Left lung (tissue), 10 donors: Measurements from ENCODE around the gene PVRIG. TPM values are rescaled to one million over a fixed set of nuclear protein-coding genes. Genes with fewer than 3 reads are reported as not detected.

Experiments
- ATAC-seq: fragments of 200-7000 bp; cut with Tn5 transposase; one replicate; pipeline ENCODE4 v1.9.1; 2020; ENCODE audit warnings: moderate library complexity
- DNase-seq, 4 donors: peaks; one replicate each; pipeline ENCODE4 v3.0.0-alpha.2; 2013 to 2020
- H3K27ac ChIP-seq, 2 donors: fragments of 200-600 bp; sonication (generic) in 1 of 2; one replicate each; pipeline versions ENCODE4 v1.5.0 to v1.8.0; 2020 to 2021
- H3K27me3 ChIP-seq, 2 donors: fragments of 200-600 bp; sonication (generic) in 1 of 2; one replicate each; pipeline versions ENCODE4 v1.5.0 to v1.8.0; 2020 to 2021
- H3K36me3 ChIP-seq, 2 donors: fragments of 200-600 bp; sonication (generic) in 1 of 2; one replicate each; pipeline versions ENCODE4 v1.5.0 to v1.8.0; 2020 to 2021
- H3K4me1 ChIP-seq, 2 donors: fragments of 200-600 bp; one replicate each; pipeline ENCODE4 v1.8.0; 2021
- H3K4me3 ChIP-seq, 2 donors: fragments of 200-600 bp; sonication (generic) in 1 of 2; one replicate each; pipeline versions ENCODE4 v1.5.0 to v1.8.0; 2020 to 2021; ENCODE audit warnings: mild to moderate bottlenecking in 1 of 2
- H3K9me3 ChIP-seq, 2 donors: fragments of 200-600 bp; sonication (generic) in 1 of 2; one replicate each; pipeline versions ENCODE4 v1.5.0 to v1.8.0; 2020 to 2021
- intact Hi-C, 2 donors: fragments of 100-400 bp; cut with DNase I; formaldehyde crosslinking; loops; one replicate each; pipeline versions ENCODE4 v1.11.2 to v1.14.2; 2022
- polyA plus RNA-seq, 6 donors: library from polyadenylated mRNA; unstranded; fragments of 120-200 nt; gene quantifications; one replicate each; pipeline ENCODE4 v1.2.1, GENCODE V29; 2013; ENCODE audit not compliant: insufficient read length in 6 of 6
- total RNA-seq, 2 donors: library from RNA; stranded (reverse); fragmentation: NEBNext Ultra II Directional; extraction: Animal tissue kit (Norgen Biotek cat#: 25700); gene quantifications; one replicate each; pipeline ENCODE4 v1.2.1, GENCODE V29; 2021
- TF ChIP-seq, protein P1 (sequence below), 2 donors: fragments of 200-600 bp; sonication (generic) in 1 of 2; IDR thresholded peaks; one replicate each; pipeline versions ENCODE4 v1.5.0 to v1.8.0; 2021; ENCODE audit warnings: antibody characterized with exemption in 2 of 2
- donor health status: DM: no; HTN: yes; CAD: no.
- donor health status: DM: no; HTN: no; CAD: no.

The PVRIG gene
- total and polyA plus RNA-seq, 8 donors = 0.41 to 9.1 (median 7.2) TPM

DNA sequence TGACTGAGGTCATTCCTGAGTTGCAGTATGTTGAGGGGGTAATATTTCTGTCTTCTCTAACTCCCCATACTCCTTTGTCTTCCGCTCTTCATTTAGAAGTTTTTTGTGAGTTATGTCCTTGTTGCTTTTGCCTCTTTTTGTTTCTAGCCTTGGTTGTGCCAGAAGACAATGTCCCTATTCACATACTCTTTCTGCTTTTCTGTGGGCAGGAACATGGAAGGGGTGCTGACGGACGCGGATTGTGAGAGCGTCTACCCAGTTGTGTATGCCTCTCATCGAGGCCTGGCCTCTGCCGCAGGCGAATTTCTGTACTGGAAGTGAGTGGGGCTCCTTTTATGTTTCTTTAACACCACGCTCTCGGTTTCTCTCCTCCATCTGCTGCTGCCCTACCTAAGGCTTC, 21.5 kb upstream of the PVRIG start:
- Histone ChIP-seq H3K27me3 (no peaks in the 10 kb centered on the region), H3K27ac (no peak overlapping the region), H3K4me3 (no peak overlapping the region), H3K9me3 (no peaks in the 10 kb centered on the region), H3K36me3 (no peaks in the 10 kb centered on the region), H3K4me1 (no peaks in the 10 kb centered on the region)
- ATAC-seq (no peak), DNase-seq (no peak)
- intact Hi-C loops = no loop called here
- TF ChIP-seq, protein P1, sequence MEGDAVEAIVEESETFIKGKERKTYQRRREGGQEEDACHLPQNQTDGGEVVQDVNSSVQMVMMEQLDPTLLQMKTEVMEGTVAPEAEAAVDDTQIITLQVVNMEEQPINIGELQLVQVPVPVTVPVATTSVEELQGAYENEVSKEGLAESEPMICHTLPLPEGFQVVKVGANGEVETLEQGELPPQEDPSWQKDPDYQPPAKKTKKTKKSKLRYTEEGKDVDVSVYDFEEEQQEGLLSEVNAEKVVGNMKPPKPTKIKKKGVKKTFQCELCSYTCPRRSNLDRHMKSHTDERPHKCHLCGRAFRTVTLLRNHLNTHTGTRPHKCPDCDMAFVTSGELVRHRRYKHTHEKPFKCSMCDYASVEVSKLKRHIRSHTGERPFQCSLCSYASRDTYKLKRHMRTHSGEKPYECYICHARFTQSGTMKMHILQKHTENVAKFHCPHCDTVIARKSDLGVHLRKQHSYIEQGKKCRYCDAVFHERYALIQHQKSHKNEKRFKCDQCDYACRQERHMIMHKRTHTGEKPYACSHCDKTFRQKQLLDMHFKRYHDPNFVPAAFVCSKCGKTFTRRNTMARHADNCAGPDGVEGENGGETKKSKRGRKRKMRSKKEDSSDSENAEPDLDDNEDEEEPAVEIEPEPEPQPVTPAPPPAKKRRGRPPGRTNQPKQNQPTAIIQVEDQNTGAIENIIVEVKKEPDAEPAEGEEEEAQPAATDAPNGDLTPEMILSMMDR (IDR thresholded peaks at IDR 0.05) = no peak

DNA sequence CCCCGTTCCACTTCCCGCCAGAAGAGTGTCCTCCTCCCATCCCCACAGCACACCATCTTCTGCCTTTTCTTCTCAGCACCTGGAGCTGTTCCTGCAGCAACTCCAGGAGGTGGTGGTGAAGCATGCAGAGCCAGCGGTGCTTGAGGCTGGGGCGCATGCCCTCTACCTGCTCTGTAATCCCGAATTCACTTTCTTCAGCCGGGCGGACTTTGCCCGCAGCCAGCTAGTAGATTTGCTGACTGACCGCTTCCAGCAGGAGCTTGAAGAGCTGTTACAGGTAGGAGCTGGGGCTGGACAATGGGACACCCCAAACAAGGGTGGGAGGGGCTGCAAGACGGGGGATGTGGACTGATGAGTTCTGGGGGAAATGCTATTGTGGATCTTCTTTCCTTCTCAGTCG, 19.1 kb upstream of the PVRIG start:
- Histone ChIP-seq H3K9me3 (no peaks in the 10 kb centered on the region), H3K4me3 (no peak overlapping the region), H3K36me3 (no peaks in the 10 kb centered on the region), H3K27me3 (no peaks in the 10 kb centered on the region), H3K27ac (no peak overlapping the region), H3K4me1 (no peaks in the 10 kb centered on the region)
- DNase-seq = no peak
- ATAC-seq = no peak
- TF ChIP-seq, protein P1 (IDR thresholded peaks at IDR 0.05) = no peak
- intact Hi-C loops = no loop called here

DNA sequence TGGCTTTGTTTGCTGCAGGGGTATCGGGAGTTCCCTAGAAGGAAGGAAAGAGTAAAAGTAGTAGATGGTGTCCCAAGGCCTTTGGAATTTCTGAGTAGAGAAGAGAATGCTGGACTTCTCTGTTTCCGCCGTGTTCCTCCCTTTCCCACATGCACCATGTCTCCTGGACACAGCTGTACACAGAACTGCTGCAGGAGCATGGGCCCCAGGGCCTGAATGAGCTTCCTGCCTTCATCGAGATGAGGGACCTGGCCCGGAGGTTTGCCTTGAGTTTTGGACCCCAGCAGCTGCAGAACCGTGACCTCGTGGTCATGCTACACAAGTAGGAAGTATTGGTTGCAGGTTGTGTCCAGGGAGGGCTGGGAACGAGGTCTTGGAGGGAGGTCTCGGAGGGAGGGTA, 15.3 kb upstream of the PVRIG start:
- Histone ChIP-seq H3K27me3 (no peaks in the 10 kb centered on the region), H3K27ac (no peak overlapping the region), H3K4me1 (no peaks in the 10 kb centered on the region), H3K4me3 (no peak overlapping the region), H3K9me3 (no peaks in the 10 kb centered on the region), H3K36me3 (no peaks in the 10 kb centered on the region)
- DNase-seq (no peak), ATAC-seq (no peak)
- intact Hi-C loops = no loop called here
- TF ChIP-seq, protein P1 (IDR thresholded peaks at IDR 0.05) = no peak

DNA sequence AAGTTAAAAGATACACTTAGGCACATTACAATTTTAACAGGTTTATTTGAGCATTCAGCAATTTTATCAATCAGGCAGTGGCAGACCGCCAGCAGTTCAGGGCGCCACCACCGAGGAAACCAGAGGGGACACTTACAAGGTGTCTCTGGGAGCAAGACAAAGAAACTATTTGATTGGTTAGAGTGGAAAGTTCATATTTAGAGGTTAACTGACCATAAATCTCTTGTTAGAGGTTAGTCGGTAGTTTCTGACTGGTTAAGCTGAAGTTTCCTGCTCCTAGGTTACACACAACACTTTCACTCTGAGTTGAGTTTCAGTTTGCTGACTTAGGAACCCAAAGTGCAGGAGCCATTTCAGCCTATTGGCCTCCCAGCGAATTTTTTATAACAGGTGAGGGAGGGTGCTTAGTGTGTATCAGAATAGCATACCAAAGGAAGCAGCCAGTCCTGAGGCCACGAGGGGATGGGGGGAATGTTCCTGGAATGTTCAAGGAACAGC, 10.8 kb upstream of the PVRIG start:
- intact Hi-C loops = no loop called here
- H3K36me3 ChIP-seq = no peaks in the 10 kb centered on the region
- TF ChIP-seq, protein P1 (IDR thresholded peaks at IDR 0.05) = no peak
- H3K27ac ChIP-seq = no peak overlapping the region
- H3K4me1 ChIP-seq = no peaks in the 10 kb centered on the region
- ATAC-seq (no peak), DNase-seq (no peak)
- H3K4me3 ChIP-seq = no peak overlapping the region
- no peaks in the 10 kb centered on the region for H3K27me3 ChIP-seq
- H3K9me3 ChIP-seq = no peaks in the 10 kb centered on the region

DNA sequence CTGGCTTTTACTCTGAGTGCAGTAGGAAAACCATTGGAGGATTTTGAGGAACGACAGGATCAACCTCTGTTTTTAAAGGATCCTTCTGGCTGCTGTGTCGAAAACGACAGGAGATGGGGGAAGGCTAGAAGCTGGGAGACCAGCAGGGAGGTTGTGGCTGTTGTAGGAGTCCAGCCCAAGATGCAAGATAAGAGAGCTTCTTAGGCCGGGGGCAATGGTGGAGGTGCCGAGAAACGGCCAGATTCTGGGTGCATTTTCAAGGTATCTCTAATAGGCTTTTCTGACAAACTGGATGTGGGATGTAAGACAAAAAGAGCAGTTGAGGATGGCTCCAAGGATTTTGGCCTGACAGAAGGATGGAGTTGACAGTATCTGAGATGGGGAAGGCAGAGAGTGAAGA, 10.3 kb upstream of the PVRIG start:
- TF ChIP-seq, protein P1 (IDR thresholded peaks at IDR 0.05) = no peak
- Histone ChIP-seq H3K4me3 (no peak overlapping the region), H3K27ac (no peak overlapping the region), H3K27me3 (no peaks in the 10 kb centered on the region), H3K36me3 (no peaks in the 10 kb centered on the region), H3K4me1 (no peaks in the 10 kb centered on the region), H3K9me3 (no peaks in the 10 kb centered on the region)
- DNase-seq (no peak), ATAC-seq (no peak)
- intact Hi-C loops = no loop called here
